Activated CD4-positive, alpha-beta T cell treated with anti-CD3 and anti-CD28 coated beads for 48 hours (primary cell): Measurements from ENCODE around the gene PLCG2.
"Not testable (repeated sequence)": the region's sequence is repeated elsewhere in the genome, so short reads cannot be mapped to it uniquely, and the experiment has no call there.

Experiments
- DNase-seq: peaks from one replicate; pipeline ENCODE4 v3.0.0-alpha.2; 2020

PLCG2 gene

GRCh38 chr16:81921085-81921814 lies 142.2 kb downstream of the PLCG2 start:
- no peak for DNase-seq

- DNase-seq, result no peak
Measured at GRCh38 chr16:81921843-81922584, 142.9 kb downstream of the PLCG2 start.

- DNase-seq, result no peak
Measured at GRCh38 chr16:81923296-81923695, 144.2 kb downstream of the PLCG2 start.

GRCh38 chr16:81925016-81925415 lies 145.9 kb downstream of the PLCG2 start:
- no peak for DNase-seq

GRCh38 chr16:81926036-81926435 lies 146.9 kb downstream of the PLCG2 start:
- no peak for DNase-seq

- DNase-seq, result no peak
Measured at GRCh38 chr16:81927561-81928185, 148.6 kb downstream of the PLCG2 start.

- no peak for DNase-seq
Measured at GRCh38 chr16:81928271-81928918, 149.3 kb downstream of the PLCG2 start.

GRCh38 chr16:81928975-81929374 lies 149.9 kb downstream of the PLCG2 start:
- peak; percentile 17 for DNase-seq

- DNase-seq, result no peak
Measured at GRCh38 chr16:81929841-81930240, 150.8 kb downstream of the PLCG2 start.

GRCh38 chr16:81931927-81932326 lies 152.8 kb downstream of the PLCG2 start:
- no peak for DNase-seq

GRCh38 chr16:81932668-81933067 lies 153.6 kb downstream of the PLCG2 start:
- DNase-seq, result no peak

GRCh38 chr16:81933361-81933760 lies 154.3 kb downstream of the PLCG2 start:
- no peak for DNase-seq

- DNase-seq, result not testable (repeated sequence)
Measured at GRCh38 chr16:81934711-81935110, 155.6 kb downstream of the PLCG2 start.

GRCh38 chr16:81936209-81937000 lies 157.3 kb downstream of the PLCG2 start:
- DNase-seq, result no peak

GRCh38 chr16:81937305-81938038 lies 158.4 kb downstream of the PLCG2 start:
- no peak for DNase-seq

- no peak for DNase-seq
Measured at GRCh38 chr16:81938326-81939163, 159.5 kb downstream of the PLCG2 start.

GRCh38 chr16:81939164-81940056 lies 160.3 kb downstream of the PLCG2 start:
- no peak for DNase-seq

GRCh38 chr16:81940781-81941560 lies 161.9 kb downstream of the PLCG2 start:
- peak; percentile 23 for DNase-seq
